HEK293T (cell line): ENCODE results near the gene BCAR1.
"Not testable (repeated sequence)": the region's sequence is repeated elsewhere in the genome, so short reads cannot be mapped to it uniquely, and the experiment has no call there.

Experiments
- CTCF ChIA-PET: fragments of 350-600 bp; formaldehyde crosslinking; extraction: SDS; loops from one replicate; lab custom pipeline; 2021; ENCODE audit warnings: antibody characterized with exemption, inconsistent platforms; lab: Yijun Ruan, JAX
- POLR2A ChIA-PET: fragments of 350-600 bp; formaldehyde crosslinking; extraction: SDS; loops from one replicate; lab custom pipeline; 2020; ENCODE audit warnings: antibody characterized with exemption, inconsistent platforms; lab: Yijun Ruan, JAX
- DNase-seq: peaks from one replicate; pipeline ENCODE4 v3.0.0; 2012; ENCODE audit warnings: mixed read lengths; ENCODE audit errors: extremely low spot score
- ARNT ChIP-seq: fragments of 450-650 bp; IDR thresholded peaks from 2 replicates; pipeline ENCODE4 v1.6.1; 2017; ENCODE audit warnings: mild to moderate bottlenecking
- BHLHE40 ChIP-seq: fragments of 450-650 bp; IDR thresholded peaks from 2 replicates; pipeline ENCODE4 v1.6.1; 2016; ENCODE audit warnings: mild to moderate bottlenecking, moderate library complexity, borderline replicate concordance
- CTBP1 ChIP-seq: fragments of 450-650 bp; IDR thresholded peaks from 2 replicates; pipeline ENCODE4 v1.6.1; 2016; ENCODE audit warnings: borderline replicate concordance
- ELF4 ChIP-seq: fragments of 450-650 bp; IDR thresholded peaks from 2 replicates; pipeline ENCODE4 v1.6.1; 2017; ENCODE audit warnings: antibody characterized with exemption
- FOXA1 ChIP-seq: fragments of 450-650 bp; IDR thresholded peaks from 2 replicates; pipeline ENCODE4 v1.6.1; 2016; ENCODE audit warnings: mild to moderate bottlenecking
- FOXK2 ChIP-seq: fragments of 450-650 bp; IDR thresholded peaks from 2 replicates; pipeline ENCODE4 v1.6.1; 2016; ENCODE audit warnings: mild to moderate bottlenecking
- FOXM1 ChIP-seq: fragments of 450-650 bp; IDR thresholded peaks from 2 replicates; pipeline ENCODE4 v1.6.1; 2017; ENCODE audit warnings: mild to moderate bottlenecking, borderline replicate concordance
- HDGF ChIP-seq: fragments of 450-650 bp; IDR thresholded peaks from 2 replicates; pipeline ENCODE4 v1.6.1; 2017; ENCODE audit warnings: antibody characterized with exemption, borderline replicate concordance
- L3MBTL2 ChIP-seq: fragments of 450-650 bp; conservative IDR thresholded peaks from 2 replicates; pipeline ENCODE4 v1.6.1; 2016; ENCODE audit warnings: mild to moderate bottlenecking
- LEF1 ChIP-seq: fragments of 450-650 bp; IDR thresholded peaks from 2 replicates; pipeline ENCODE4 v1.6.1; 2017; ENCODE audit warnings: mild to moderate bottlenecking, borderline replicate concordance
- NFRKB ChIP-seq: fragments of 450-650 bp; IDR thresholded peaks from 2 replicates; pipeline ENCODE4 v1.6.1; 2016; ENCODE audit warnings: mild to moderate bottlenecking, moderate library complexity
- SP1 ChIP-seq: fragments of 450-650 bp; IDR thresholded peaks from 2 replicates; pipeline ENCODE4 v1.6.1; 2017
- SUZ12 ChIP-seq: fragments of 450-650 bp; IDR thresholded peaks from 2 replicates; pipeline ENCODE4 v1.6.1; 2016; ENCODE audit warnings: mild to moderate bottlenecking
- TARDBP ChIP-seq: fragments of 450-650 bp; IDR thresholded peaks from 2 replicates; pipeline ENCODE4 v1.6.1; 2016
- ZNF384 ChIP-seq: fragments of 450-650 bp; IDR thresholded peaks from 2 replicates; pipeline ENCODE4 v1.6.1; 2016
- TF ChIP-seq, protein P1 (sequence below): fragments of 450-650 bp; IDR thresholded peaks from 2 replicates; pipeline ENCODE4 v1.6.1; 2016

The BCAR1 gene

DNA sequence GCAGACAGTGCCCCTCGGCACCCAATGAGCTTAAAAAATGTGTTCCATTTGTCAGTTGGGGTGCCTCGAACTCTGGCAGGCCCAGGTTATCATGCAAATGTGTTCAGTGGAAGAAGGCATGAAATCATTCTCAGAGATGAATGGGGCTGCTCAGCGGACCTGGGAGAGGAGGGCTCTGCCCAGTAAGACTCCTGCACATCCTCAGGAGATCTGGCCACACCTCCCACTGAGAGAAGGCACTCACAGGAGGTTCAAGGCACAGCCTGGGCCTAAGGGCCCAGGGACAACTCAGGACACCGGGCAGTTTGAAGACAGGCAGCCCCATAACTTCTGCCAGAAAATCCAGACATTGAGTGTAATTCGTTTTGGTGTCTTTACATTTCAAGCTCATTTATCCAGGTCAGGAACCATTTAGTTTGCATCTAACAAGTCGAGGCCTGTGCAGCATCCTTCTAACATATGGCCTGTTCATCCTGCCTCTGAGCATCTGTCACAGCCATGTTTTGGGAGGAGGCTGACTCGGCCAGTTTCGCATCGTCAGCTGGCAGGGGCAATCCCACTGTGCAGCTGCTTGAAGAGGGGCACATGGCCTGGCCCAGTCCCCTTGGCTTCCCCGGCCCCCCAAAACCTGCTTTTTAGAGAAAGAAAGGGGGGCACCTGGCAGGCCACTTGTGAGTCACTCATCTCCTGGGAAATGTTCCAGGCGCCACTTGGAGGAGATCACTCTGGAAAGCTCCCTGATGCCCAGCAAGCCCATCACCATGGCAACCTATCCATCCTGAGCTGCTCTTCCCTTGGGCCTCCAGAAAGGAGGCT, 31.2 kb upstream of the BCAR1 start:
- TF ChIP-seq SUZ12 (no peak), FOXK2 (no peak), FOXM1 (no peak), LEF1 (no peak), CTBP1 (no peak), FOXA1 (no peak), SP1 (no peak), HDGF (no peak), L3MBTL2 (no peak), ELF4 (no peak), ZNF384 (no peak), NFRKB (no peak), TARDBP (no peak), ARNT (no peak), BHLHE40 (no peak)
- TF ChIP-seq, protein P1, sequence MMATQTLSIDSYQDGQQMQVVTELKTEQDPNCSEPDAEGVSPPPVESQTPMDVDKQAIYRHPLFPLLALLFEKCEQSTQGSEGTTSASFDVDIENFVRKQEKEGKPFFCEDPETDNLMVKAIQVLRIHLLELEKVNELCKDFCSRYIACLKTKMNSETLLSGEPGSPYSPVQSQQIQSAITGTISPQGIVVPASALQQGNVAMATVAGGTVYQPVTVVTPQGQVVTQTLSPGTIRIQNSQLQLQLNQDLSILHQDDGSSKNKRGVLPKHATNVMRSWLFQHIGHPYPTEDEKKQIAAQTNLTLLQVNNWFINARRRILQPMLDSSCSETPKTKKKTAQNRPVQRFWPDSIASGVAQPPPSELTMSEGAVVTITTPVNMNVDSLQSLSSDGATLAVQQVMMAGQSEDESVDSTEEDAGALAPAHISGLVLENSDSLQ: no peak
- POLR2A ChIA-PET: interaction anchor here (1.7 kb wide), 1 partner anchor 17 kb away, joined by 4 read pairs; no protein-coding TSS in a partner anchor
- no peak for DNase-seq
- CTCF ChIA-PET: interaction anchor here (1.0 kb wide), 1 partner anchor 32 kb away, joined by 3 read pairs; no protein-coding TSS in a partner anchor

DNA sequence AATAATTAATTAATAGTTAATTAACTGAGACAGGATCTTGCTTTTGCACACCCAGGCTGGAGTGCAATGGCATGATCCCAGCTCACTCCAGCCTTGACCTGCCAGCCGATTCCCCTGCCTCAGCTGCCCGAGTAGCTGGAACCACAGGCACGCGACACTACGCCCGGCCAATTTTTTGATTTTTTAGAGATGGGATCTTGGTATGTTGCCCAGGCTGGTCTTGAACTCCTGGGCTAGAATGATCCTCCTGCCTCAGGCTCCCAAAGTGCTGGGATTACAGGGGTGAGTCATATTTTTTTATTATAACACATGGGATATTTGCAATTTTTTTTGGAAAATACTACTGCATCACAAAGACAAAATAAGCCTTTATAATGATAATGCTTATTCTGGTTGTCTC, 30.4 kb upstream of the BCAR1 start:
- POLR2A ChIA-PET: interaction anchor here (1.7 kb wide), 1 partner anchor 16 kb away, joined by 4 read pairs; no protein-coding TSS in a partner anchor
- no peak for DNase-seq
- CTCF ChIA-PET: interaction anchor here (0.8 to 1.0 kb wide), 2 partner anchors 31 to 48 kb away, joined by 3 read pairs; no protein-coding TSS in a partner anchor
- TF ChIP-seq SP1 (no peak), ELF4 (no peak), NFRKB (no peak), HDGF (no peak), L3MBTL2 (no peak), FOXM1 (no peak), ZNF384 (no peak)

DNA sequence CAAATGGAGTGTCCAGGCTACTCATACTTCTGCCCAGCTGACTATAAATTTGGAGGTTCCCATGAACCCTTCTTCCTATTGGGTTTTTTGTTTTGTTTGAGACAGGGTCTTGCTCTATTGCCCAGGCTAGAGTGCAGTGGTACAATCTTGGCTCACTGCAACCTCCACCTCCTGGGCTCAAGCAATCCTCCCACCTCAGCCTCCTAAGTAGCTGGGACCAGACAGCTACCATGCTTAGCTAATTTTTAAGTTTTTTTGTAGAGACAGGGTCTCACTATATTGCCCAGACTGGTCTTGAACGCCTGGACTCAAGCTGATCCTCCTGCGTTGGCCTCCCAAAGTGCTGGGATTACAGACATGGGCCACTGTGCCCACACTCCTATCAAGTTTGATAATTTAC, 29.6 kb upstream of the BCAR1 start:
- POLR2A ChIA-PET: not testable (repeated sequence)
- CTCF ChIA-PET: interaction anchor here (0.6 to 1.3 kb wide), 2 partner anchors 42 to 104 kb away, joined by 3 to 4 read pairs; no protein-coding TSS in a partner anchor

DNA sequence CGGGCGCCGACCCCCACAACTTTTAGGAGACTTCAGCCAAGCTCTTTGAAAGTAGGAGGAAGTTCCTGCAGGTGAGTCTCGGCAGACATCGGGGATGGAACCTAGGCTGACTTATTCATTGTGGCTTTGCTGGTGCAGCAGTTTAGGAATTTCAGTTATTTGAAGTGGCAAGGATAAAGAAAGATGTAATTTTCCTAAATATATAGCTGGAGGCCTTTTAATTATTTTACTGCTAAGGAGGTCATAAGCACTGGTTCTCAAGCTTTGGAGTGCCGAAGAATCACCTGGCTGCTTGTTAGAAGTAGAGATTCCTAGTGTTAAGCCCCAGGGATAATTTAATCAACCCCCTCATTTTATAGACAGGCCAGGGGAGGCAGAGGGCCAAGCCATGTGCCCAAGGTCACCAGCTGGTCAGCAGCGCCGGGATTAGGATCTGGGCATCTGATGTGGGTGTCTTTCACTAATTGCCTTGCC, 28.9 kb upstream of the BCAR1 start:
- ChIA-PET POLR2A (no interaction called here), CTCF (interaction anchor here (0.6 to 1.3 kb wide), 2 partner anchors 43 to 105 kb away, joined by 3 to 4 read pairs; no protein-coding TSS in a partner anchor)
- TF ChIP-seq ELF4 (no peak), FOXA1 (no peak)
- no peak for DNase-seq

More for the DNA sequence above, 29.6 kb upstream of the BCAR1 start:
- DNase-seq: not testable (repeated sequence)

DNA sequence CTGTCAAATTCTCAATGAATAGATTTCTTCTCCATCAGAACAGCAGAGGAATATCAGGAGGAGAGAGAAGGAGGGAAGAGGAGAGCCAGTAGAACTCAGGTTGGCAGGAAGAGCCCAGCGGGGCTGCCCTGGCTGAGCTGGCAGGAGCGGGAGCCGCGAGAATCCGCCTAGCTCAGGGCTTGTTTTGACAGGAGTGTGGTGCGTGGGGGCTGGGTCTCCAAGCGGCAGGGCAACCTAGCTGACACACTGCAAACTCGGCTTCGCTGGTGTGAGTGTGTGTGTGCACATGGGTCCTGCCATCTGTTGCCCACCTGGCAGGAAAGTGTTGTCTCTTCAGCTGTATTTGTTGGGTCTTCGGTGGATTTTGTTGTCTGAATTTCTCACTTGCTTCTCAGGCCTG, 27.9 kb upstream of the BCAR1 start:
- POLR2A ChIA-PET: no interaction called here
- CTCF ChIA-PET: no interaction called here
- TF ChIP-seq L3MBTL2 (no peak), ARNT (no peak), SP1 (no peak), SUZ12 (no peak), FOXM1 (no peak), CTBP1 (no peak), NFRKB (no peak), TARDBP (no peak)
- DNase-seq: no peak

DNA sequence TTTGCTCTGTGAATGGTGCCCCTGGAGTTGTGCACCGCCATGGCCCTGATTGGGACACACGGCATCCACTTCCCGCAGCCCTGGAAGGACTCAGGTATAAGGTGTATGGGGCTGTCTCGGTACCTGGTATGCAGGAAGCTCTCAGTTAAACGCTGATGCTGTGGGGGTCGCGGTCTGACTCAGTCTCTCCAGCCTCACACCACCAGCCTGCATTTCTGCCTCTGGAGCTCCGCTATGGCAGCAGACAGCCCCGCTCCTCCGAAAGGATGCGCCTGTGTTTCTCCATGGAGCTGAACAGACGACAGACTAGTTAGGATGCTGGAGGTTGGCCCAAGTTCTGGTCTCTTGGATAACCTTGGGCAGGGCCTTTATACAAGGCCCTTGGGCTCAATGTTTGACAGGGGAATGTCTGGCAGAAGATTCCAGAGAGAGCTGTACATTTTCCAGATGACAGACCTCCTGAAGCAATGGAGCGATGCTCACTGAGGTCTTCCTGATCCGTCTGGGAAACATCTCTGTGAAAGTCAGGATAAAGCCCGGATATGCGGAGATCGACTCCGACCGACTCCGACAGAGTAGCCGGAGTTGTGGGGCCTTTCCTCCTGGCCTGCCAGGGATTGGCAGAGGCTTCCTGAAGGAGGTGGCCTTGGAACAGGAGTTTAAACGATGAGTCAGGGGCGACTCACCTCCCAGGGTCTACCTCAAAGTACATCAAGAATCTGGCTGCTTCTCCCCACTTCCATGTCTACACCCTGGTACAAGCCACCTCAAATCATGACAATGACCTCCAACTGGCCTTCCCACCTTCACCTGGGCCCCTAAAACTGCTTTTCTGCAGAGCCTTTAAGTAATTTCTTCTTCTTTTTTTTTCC, 21.9 kb upstream of the BCAR1 start:
- POLR2A ChIA-PET: no interaction called here
- CTCF ChIA-PET: interaction anchor here (1.0 kb wide), 1 partner anchor 112 kb away, joined by 4 read pairs; no protein-coding TSS in a partner anchor
- TF ChIP-seq FOXK2 (no peak), HDGF (no peak), SP1 (no peak), FOXM1 (no peak), ELF4 (no peak), TARDBP (no peak), FOXA1 (no peak), CTBP1 (no peak)

DNA sequence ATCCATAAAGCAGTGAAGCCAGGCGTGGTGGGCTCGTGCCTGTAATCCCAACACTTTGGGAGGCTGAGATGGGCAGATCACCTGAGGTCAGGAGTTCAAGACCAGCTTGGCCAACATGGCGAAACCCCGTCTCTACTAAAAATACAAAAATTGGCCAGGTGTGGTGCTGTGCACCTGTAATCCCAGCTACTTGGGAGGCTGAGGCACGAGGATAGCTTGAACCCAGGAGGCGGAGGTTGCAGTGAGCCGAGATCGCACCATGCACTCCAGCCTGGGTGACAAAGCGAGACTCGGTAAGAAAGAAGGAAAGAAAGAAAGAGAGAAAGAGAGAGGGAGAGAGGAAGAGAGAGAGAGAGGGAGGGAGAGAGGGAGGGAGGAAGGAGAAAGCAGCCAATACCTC, 21.2 kb upstream of the BCAR1 start:
- POLR2A ChIA-PET, DNase-seq: not testable (repeated sequence)
- CTCF ChIA-PET: interaction anchor here (1.0 kb wide), 1 partner anchor 113 kb away, joined by 4 read pairs; no protein-coding TSS in a partner anchor

More for the DNA sequence above, 21.9 kb upstream of the BCAR1 start:
- DNase-seq: no peak
